HL-60 (cell line): Measurements from ENCODE around the gene PBX1.

ENCODE experiments used
- DNase-seq, 2 experiments: peaks; one replicate each; pipeline ENCODE4 v3.0.0-alpha.2; 2010 to 2020; ENCODE audit warnings: low read depth in 1 of 2, low spot score in 1 of 2
- H3K27ac ChIP-seq: fragments of 250-450 bp; sonication (Bioruptor Pico); replicated peaks from 2 replicates; pipeline ENCODE4 v1.5.1; 2020; ENCODE audit warnings: mild to moderate bottlenecking, moderate library complexity
- H3K27me3 ChIP-seq: fragments of 250-450 bp; sonication (Bioruptor Pico); 2 replicates; pipeline ENCODE4 v1.5.1; 2021; ENCODE audit warnings: mild to moderate bottlenecking, moderate library complexity; ENCODE audit not compliant: insufficient read depth, poor library complexity, severe bottlenecking
- H3K4me3 ChIP-seq: replicated peaks from 2 replicates; pipeline ENCODE4 v1.5.1; 2011; ENCODE audit warnings: mild to moderate bottlenecking, control low read depth, low read length; ENCODE audit not compliant: insufficient read depth
- CTCF ChIP-seq: IDR thresholded peaks from one replicate; pipeline ENCODE4 v1.5.1; 2011; ENCODE audit warnings: low read length, control low read depth, inconsistent platforms; ENCODE audit not compliant: insufficient read depth
- GABPA ChIP-seq: IDR thresholded peaks from 2 replicates; pipeline ENCODE4 v1.6.1; 2012; ENCODE audit warnings: low read depth
- POLR2AphosphoS5 ChIP-seq: IDR thresholded peaks from 2 replicates; pipeline ENCODE4 v1.6.1; 2012; ENCODE audit warnings: low read depth
- REST ChIP-seq: IDR thresholded peaks from 2 replicates; pipeline ENCODE4 v1.6.1; 2012; ENCODE audit warnings: low read depth; ENCODE audit not compliant: insufficient replicate concordance
- SPI1 ChIP-seq: IDR thresholded peaks from 2 replicates; pipeline ENCODE4 v1.6.1; 2012; ENCODE audit warnings: low read depth, mild to moderate bottlenecking, borderline replicate concordance

The PBX1 gene

DNA sequence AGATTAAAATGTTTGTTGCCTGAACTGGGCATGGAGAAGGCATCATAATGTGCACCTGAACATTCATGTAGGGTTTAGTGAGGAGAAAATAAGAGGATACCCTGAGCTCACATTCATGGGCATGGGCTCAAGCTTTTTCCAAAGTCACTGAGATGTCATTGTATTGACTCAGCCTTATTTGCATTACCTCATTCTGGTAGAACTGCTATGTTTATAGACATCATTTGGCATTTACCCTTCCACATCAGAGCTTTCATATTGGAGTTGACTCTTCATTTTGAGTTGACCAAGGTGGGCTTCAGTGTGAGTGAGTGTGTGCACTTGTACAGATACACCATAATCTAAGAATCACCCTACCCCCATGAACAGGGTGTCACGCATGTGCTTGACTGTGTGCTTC is 143.2 kb downstream of the PBX1 start:
- H3K27me3 ChIP-seq, result no peaks in the 10 kb centered on the region
- H3K27ac ChIP-seq, result no peak overlapping the region
- DNase-seq, result no peak

DNA sequence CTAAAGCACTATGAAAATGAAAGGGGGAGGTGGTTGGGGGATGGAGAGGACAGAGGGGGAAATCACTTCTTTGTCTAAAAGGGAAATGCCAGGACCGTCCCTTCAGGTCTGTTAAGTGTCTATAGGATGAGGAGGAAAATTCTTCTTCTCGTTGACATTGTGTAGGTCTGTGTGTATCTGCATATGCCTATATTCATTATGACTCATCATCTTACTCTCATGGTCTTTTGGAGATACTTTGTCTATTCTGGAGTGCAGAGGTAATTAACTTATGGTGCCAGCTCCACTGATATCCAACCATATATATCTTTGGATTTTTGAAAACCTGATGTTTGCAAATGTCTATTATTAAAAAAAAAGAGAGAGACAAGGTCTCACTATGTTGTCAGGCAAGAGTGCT is 143.7 kb downstream of the PBX1 start:
- no peak overlapping the region for H3K27ac ChIP-seq
- H3K27me3 ChIP-seq, result no peaks in the 10 kb centered on the region
- DNase-seq, result no peak
- H3K4me3 ChIP-seq, result no peak overlapping the region
- TF ChIP-seq REST, result no peak
- TF ChIP-seq POLR2AphosphoS5, result no peak
- TF ChIP-seq GABPA, result no peak
- TF ChIP-seq CTCF, result no peak
- no peak for TF ChIP-seq SPI1

More for the DNA sequence above, 143.2 kb downstream of the PBX1 start:
- H3K4me3 ChIP-seq, result no peak overlapping the region
- TF ChIP-seq SPI1 (no peak), REST (no peak), GABPA (no peak), CTCF (no peak), POLR2AphosphoS5 (no peak)

- H3K27me3 ChIP-seq, result no peaks in the 10 kb centered on the region
- no peak for DNase-seq
- no peak overlapping the region for H3K4me3 ChIP-seq
- TF ChIP-seq REST (no peak), GABPA (no peak), CTCF (no peak), SPI1 (no peak), POLR2AphosphoS5 (no peak)
- no peak overlapping the region for H3K27ac ChIP-seq
These were observed 144.5 kb downstream of the PBX1 start for GRCh38 chr1:164703463-164703862.
